ENCODE measurements around the gene IMMT.

DNA sequence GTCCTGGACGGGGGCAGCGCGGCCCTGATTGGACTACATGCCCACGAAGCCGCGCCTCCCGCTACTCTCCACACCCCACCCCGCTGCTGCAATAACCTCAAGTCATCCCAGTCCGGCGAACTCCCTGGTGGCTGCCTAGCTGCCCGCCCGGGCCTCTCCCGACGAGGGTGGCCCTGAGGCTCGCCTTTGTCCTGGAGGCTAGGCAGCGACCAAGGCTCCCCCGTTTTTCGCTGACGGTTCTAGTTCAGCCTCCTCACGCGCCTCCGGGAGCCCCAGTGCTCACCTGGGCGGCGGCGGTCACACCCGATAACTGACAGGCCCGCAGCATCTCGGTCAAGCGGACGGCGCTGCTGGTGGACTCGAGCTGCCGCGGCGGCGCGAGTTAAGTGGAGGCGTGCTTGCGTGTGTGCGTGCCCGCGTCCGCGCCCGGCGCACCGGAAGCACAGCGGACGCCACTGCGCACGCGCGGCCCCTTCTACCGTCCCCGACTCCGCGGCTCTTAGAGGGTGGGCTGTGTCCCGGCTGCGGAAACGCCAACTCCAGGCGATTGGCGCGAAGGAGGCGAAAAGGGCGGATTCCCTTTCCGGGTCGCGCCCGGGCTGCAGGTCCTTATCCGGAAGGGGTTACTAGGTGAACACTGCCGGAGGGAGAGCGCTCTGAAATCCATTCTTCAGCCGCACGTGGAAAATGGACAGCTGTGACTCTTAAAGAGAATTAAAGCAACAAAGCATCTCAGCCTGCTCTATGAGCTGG lies at the start of gene IMMT:
- TF ChIP-seq, protein P1, sequence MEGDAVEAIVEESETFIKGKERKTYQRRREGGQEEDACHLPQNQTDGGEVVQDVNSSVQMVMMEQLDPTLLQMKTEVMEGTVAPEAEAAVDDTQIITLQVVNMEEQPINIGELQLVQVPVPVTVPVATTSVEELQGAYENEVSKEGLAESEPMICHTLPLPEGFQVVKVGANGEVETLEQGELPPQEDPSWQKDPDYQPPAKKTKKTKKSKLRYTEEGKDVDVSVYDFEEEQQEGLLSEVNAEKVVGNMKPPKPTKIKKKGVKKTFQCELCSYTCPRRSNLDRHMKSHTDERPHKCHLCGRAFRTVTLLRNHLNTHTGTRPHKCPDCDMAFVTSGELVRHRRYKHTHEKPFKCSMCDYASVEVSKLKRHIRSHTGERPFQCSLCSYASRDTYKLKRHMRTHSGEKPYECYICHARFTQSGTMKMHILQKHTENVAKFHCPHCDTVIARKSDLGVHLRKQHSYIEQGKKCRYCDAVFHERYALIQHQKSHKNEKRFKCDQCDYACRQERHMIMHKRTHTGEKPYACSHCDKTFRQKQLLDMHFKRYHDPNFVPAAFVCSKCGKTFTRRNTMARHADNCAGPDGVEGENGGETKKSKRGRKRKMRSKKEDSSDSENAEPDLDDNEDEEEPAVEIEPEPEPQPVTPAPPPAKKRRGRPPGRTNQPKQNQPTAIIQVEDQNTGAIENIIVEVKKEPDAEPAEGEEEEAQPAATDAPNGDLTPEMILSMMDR (optimal IDR thresholded peaks at IDR 0.05 in 1 of 3, IDR thresholded peaks at IDR 0.05 in 1 of 3, conservative IDR thresholded peaks at IDR 0.05 in 1 of 3; ENCODE audit: extremely low read depth in 1 of 3, insufficient read depth in 2 of 3, low read length in 3 of 3), result no peak
- no peak for TF ChIP-seq EZH2 (IDR thresholded peaks at IDR 0.05; ENCODE audit: low read length)
